NCI-H187 treated with DMSO at 0.1 percent for 48 hours (cell line): ENCODE measurements around the gene MSH2.
"Not testable (repeated sequence)": the region's sequence is repeated elsewhere in the genome, so short reads cannot be mapped to it uniquely, and the experiment has no call there.

ENCODE experiments used
- DNase-seq: peaks from one replicate; lab custom pipeline; 2025; lab: John Stamatoyannopoulos, UW

Gene MSH2

GRCh38 chr2:47402805-47403608, at the start of gene MSH2:
Gene MSH2, plus strand, starts transcription at chr2:47403156. Its CDS starts 36 bp downstream, at chr2:47403192.
- peak; percentile 96 for DNase-seq

- no peak for DNase-seq
Measured at GRCh38 chr2:47354013-47354847, 48.7 kb upstream of the MSH2 start.

- no peak for DNase-seq
Measured at GRCh38 chr2:47354848-47355204, 48.1 kb upstream of the MSH2 start.

- DNase-seq = no peak
Measured at GRCh38 chr2:47357483-47357882, 45.5 kb upstream of the MSH2 start.

- DNase-seq = no peak
Measured at GRCh38 chr2:47359375-47359868, 43.5 kb upstream of the MSH2 start.

GRCh38 chr2:47360283-47360682, 42.7 kb upstream of the MSH2 start:
- DNase-seq = no peak

GRCh38 chr2:47360927-47361326, 42.0 kb upstream of the MSH2 start:
- DNase-seq = no peak

DNA sequence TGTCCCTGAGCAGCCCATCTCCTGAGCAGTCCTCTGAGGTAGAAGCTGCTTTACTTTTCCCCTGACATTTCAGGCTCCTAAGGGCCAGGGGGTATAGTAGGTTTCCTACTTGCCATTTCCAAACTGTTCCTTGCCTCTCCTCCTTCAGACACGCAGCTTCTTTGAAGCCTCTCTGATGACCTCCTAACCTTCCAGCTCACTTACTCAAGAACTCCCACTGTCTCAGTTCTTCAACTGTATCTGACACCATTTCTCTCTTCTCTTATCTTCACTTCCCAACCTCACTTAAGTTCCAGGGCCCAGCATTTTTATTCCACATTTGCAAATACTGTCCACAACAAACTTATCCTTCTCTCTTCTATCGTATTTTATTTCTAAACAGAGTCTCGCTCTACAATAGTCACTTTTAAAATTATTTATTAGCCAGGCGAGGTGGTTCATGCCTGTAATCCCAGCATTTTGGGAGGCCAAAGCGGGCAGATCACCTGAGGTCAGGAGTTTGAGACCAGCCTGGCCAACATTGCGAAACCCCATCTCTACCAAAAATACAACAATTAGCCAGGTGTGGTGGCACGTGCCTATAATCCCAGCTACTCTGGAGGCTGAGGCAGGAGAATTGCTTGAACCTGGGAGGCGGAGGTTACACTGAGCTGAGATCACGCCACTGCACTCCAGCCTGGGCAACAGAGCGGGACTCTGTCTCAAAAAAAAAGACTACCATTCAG, 41.3 kb upstream of the MSH2 start:
- DNase-seq = not testable (repeated sequence)

DNA sequence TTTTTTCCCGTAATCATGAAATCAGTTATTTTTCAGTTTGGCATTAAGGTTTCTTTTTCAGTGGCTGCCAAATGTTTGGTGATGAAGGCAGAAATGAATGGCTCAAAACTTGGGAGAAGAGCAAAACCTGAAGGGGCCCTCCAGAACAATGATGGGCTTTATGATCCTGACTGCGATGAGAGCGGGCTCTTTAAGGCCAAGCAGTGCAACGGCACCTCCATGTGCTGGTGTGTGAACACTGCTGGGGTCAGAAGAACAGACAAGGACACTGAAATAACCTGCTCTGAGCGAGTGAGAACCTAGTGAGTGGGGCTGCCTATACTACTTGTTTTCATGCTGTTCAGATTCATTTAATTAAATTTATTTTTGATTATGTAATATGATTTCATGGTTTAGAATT, 29.2 kb upstream of the MSH2 start:
- no peak for DNase-seq

DNA sequence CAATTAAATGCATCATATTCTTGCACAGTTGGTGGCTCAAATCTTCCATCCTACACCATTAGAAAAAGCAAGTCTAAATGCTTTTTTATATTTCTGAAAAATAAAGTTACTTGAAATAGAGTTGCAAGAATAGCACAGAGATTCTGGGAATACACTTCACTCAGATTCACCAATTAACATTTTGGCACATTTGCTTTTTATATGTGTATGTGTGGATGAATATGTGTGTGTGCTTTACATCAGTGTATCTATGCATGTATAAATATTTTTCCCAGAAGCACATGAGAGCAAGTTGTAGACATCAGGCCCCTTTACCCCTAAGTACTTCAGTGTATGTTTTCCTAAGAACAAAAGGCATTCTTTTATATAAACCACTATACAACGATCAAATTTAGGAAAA, 27.6 kb upstream of the MSH2 start:
- DNase-seq = no peak

DNA sequence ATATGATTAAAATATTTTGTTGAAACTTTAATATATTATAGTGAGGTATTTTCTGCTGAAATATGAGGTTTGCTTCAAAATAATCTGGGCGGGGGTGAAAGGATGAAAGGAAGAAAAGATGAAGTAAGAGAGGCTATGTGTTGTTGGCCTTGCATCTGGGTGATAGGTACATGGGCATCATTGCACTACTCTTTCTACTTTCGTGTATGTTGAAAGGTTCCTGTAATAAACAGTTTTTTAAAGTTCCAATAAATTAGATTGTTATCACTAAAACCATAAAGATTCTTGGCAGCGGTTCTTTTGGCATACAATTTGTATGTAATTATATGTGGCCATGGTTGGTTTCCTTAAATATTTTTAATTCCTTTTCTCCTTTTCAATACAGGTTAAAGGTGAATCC, 23.6 kb upstream of the MSH2 start:
- no peak for DNase-seq

DNA sequence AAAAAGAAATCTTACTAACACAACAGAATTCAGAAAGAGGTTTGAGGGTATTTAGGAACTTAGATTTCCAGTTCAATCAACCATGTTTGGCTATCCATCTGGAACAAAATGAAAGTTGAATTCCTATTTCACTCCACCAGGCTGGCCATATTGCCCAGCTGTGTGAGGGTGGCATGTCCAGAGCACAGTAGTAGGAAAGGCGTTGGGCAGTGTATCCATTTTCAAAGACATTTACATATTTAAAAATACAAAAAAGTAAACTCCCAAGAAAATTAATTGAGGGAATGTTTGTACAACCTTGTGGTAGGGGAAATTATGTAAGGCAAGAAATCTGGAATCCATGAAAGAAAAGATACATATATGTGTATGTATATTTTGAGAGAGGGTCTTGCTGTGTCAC, 21.5 kb upstream of the MSH2 start:
- no peak for DNase-seq

- no peak for DNase-seq
Measured at GRCh38 chr2:47386551-47386950, 16.4 kb upstream of the MSH2 start.

DNA sequence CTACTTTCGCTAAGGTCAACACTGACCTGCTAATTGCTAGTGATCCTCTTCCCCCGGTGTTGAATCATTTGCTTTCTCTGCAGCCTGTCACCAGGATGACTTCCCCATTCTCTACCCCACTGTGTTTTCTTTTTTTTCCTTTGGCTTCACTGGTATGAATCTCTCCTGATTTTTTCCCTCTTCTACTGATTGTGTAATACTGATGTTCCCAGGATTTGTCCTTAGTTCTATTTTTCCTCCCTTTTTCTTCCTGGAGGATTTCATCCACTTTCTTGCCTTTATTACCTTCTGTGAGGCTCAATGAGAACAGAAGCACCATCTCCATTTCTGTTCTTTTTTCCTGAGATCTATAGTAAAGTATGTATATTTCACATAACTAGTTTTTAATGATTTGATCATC, 14.1 kb upstream of the MSH2 start:
- DNase-seq = no peak

- DNase-seq = no peak
Measured at GRCh38 chr2:47389692-47390091, 13.3 kb upstream of the MSH2 start.

DNA sequence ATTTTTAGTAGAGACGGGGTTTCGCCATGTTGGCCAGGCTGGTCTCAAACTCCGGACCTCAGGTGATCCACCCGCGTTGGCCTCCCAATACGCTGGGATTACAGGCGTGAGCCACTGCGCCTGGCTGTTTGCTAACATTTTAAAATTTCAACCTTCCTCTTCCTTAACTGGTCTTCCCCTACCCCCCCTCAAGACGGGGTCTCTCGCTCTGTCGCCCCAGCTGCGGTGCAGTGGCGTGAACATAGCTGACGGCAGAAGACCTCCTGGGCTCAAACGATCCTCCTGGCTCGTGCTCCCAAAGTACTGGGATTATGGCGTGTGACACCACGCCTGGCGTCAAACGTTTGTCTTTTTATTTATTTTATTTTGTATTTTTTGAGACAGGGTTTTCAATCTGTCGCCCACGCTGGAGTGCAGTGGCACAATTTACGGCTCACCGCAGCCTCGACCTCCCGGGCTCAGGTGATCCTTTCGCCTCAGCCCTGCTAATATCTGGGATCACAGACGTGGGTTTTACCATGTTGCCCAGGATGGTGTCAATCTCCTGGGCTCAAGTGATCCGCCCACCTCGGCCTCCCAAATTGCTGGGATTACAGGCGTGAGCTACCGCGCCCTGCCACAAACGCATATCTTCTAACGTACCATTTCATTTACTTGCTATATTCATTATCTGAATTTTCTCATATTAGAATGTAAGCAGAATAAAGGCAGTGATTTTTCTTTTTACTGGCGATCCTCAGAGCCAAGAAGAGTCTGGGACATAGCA, 984 bp upstream of the MSH2 start:
- no peak for DNase-seq

DNA sequence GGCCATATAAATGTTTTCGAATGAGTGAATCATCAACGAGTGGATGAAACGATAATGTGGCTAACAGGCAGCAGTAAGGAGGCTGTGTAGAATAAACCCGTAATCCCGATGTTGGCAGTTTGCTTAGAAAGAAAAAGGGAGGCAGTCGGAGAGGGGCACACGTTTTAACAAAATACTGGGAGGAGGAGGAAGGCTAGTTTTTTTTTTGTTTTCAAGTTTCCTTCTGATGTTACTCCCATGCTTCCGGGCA, 476 bp upstream of the MSH2 start:
- DNase-seq = no peak

GRCh38 chr2:47403609-47404193, 745 bp downstream of the MSH2 start:
- DNase-seq = no peak

DNA sequence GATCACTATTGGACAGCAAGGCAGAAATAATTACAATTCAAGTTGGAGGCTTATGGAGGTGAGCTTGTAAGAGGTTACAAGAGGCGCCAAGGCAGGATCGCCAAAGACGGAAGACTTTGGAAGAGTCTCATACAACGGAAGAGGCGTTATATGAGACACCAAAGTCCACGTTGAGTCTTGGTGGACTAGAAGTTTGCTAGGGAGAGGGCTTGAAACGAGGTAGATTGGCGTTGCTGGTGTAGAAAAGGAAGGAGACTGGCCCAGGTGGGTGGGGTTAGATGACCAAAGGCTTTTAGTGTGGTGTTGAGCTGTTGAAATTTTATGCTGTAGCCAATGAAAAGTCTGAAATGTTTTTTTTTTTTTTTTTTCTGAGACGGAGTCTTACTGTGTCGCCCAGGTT, 1.4 kb downstream of the MSH2 start:
- DNase-seq = no peak

DNA sequence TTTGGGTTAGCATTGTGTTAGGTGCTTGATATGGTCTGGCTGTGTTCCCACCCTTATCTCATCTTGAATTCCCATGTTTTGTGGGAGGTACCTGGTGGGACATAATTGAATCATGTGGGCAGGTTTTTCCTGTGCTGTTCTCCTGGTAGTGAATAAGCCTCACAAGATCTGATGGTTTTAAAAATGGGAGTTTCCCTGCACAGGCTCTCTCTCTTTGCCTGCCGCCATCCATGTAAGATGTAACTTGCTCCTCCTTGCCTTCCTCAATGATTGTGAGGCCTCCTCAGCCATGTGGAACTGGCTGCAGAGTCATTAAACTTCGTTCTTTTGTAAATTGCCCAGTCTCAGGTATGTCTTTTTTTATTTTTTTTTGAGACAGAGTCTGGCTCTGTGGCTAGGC, 2.8 kb downstream of the MSH2 start:
- no peak for DNase-seq

DNA sequence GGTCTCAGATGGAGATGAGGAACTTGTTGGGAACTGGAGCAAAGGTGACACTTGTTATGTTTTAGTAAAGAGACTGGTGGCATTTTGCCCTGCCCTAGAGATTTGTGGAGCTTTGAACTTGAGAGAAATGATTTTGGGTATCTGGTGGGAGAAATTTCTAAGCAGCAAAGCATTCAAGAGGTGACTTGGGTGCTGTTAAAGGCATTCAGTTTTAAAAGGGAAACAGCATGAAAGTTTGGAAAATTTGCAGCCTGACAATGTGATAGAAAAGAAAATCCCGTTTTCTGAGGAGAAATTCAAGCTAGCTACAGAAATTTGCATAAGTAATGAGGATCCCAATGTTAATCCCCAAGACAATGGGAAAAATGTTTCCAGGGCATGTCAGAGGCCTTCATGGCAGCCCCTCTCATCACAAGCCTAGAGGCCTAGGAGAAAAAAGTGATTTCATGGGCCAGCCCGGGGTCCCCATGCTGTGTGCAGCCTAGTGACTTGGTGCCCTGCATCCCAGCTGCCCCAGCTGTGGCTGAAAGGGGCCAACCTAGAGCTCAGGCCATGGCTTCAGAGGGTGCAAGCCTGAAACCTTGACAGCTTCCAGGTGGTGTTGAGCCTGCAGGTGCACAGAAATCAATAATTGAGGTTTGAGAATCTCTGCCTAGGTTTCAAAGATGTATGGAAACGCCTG, 3.8 kb downstream of the MSH2 start:
- not testable (repeated sequence) for DNase-seq
